ENCODE measurements around the gene COL27A1. TPM values are rescaled to one million over a fixed set of nuclear protein-coding genes. Genes with fewer than 3 reads are reported as not detected.
A peak's percentile ranks its signal among the peaks of the same experiment; 100 is the strongest.

COL27A1 gene
- total RNA-seq, 1 donor from 2014 or later: 48.5 TPM

GRCh38 chr9:114198249-114199040 is 43.1 kb downstream of the COL27A1 start:
- no peaks in the 10 kb centered on the region for H3K9me3 Mint-ChIP-seq (ENCODE audit: low read depth)
- TF ChIP-seq, protein P1, sequence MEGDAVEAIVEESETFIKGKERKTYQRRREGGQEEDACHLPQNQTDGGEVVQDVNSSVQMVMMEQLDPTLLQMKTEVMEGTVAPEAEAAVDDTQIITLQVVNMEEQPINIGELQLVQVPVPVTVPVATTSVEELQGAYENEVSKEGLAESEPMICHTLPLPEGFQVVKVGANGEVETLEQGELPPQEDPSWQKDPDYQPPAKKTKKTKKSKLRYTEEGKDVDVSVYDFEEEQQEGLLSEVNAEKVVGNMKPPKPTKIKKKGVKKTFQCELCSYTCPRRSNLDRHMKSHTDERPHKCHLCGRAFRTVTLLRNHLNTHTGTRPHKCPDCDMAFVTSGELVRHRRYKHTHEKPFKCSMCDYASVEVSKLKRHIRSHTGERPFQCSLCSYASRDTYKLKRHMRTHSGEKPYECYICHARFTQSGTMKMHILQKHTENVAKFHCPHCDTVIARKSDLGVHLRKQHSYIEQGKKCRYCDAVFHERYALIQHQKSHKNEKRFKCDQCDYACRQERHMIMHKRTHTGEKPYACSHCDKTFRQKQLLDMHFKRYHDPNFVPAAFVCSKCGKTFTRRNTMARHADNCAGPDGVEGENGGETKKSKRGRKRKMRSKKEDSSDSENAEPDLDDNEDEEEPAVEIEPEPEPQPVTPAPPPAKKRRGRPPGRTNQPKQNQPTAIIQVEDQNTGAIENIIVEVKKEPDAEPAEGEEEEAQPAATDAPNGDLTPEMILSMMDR (IDR thresholded peaks at IDR 0.05): no peak
- peaks cover 25% of the 10 kb centered on the region for H3K4me1 Mint-ChIP-seq (ENCODE audit: low read depth)
- H3K27me3 Mint-ChIP-seq (ENCODE audit: low read depth): no peaks in the 10 kb centered on the region
- H3K36me3 Mint-ChIP-seq (ENCODE audit: low read depth): peaks cover 25% of the 10 kb centered on the region
- DNase-seq (ENCODE audit: low spot score): no peak
- H3K27ac Mint-ChIP-seq (ENCODE audit: unreplicated experiment): no peak overlapping the region
- no peak overlapping the region for H3K4me3 Mint-ChIP-seq (ENCODE audit: unreplicated experiment)

DNA sequence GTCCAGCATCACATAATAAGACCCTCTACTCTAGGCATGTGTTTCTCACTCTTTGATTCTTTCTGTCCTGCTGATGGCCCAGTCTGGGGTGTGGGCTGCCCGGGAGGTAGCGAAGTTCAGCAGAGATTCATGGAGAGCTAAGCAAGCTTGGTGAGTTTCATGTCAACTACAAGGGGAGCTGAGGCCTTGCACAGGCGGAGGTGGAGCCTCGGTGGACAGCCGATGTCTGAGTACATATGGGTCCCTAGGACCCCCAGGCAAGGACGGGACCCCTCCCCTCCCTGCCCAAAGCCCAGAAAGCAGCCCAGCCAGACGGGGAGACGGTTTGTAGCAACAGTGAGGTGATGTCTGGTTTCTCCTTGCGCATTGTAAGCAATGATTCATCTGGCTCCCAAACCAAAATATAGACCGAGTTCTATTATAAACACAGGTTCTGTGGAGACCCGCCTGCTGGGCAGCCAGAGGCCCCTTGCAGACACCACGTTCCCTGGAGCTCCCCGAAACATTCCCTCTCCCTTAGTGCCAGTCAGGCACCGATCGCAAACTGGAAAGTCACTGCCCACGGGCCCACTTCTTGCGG is 45.5 kb downstream of the COL27A1 start:
- Mint-ChIP-seq H3K4me3 (ENCODE audit: unreplicated experiment) (no peak overlapping the region), H3K36me3 (ENCODE audit: low read depth) (peaks cover 18% of the 10 kb centered on the region), H3K27ac (ENCODE audit: unreplicated experiment) (peak overlapping the region; percentile 82), H3K9me3 (ENCODE audit: low read depth) (no peaks in the 10 kb centered on the region), H3K4me1 (ENCODE audit: low read depth) (peaks cover 24% of the 10 kb centered on the region), H3K27me3 (ENCODE audit: low read depth) (no peaks in the 10 kb centered on the region)
- DNase-seq (ENCODE audit: low spot score): no peak
- TF ChIP-seq, protein P1 (IDR thresholded peaks at IDR 0.05): no peak

- Mint-ChIP-seq H3K9me3 (ENCODE audit: low read depth) (no peaks in the 10 kb centered on the region), H3K36me3 (ENCODE audit: low read depth) (peaks cover 17% of the 10 kb centered on the region), H3K4me3 (ENCODE audit: unreplicated experiment) (no peak overlapping the region), H3K27ac (ENCODE audit: unreplicated experiment) (no peak overlapping the region), H3K27me3 (ENCODE audit: low read depth) (no peaks in the 10 kb centered on the region), H3K4me1 (ENCODE audit: low read depth) (peaks cover 34% of the 10 kb centered on the region)
- TF ChIP-seq, protein P1 (IDR thresholded peaks at IDR 0.05): no peak
- no peak for DNase-seq (ENCODE audit: low spot score)
Measured at GRCh38 chr9:114202396-114202795, 47.1 kb downstream of the COL27A1 start.

DNA sequence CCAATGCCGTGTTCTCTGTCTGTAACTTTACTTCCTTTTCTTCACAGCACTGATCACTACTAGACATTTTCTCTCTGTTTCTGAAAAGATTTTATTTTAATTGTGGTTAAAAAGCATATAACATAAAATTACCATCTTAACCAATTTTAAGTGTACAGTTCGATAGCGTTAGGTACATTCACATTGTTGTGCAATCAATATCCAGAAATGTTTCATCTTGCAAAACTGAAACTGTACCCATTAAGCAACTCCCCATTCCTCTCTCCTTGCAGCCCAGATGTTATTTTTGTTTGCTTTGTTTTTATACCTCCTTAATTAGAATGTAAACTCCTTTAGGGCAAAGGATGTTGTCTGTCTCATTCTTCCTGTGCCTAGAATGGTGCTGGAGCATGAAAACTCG is 47.5 kb downstream of the COL27A1 start:
- peaks cover 18% of the 10 kb centered on the region for H3K36me3 Mint-ChIP-seq (ENCODE audit: low read depth)
- H3K27ac Mint-ChIP-seq (ENCODE audit: unreplicated experiment): no peak overlapping the region
- H3K4me1 Mint-ChIP-seq (ENCODE audit: low read depth): peaks cover 38% of the 10 kb centered on the region
- DNase-seq (ENCODE audit: low spot score): no peak
- H3K4me3 Mint-ChIP-seq (ENCODE audit: unreplicated experiment): no peak overlapping the region
- H3K27me3 Mint-ChIP-seq (ENCODE audit: low read depth): no peaks in the 10 kb centered on the region
- H3K9me3 Mint-ChIP-seq (ENCODE audit: low read depth): no peaks in the 10 kb centered on the region
- TF ChIP-seq, protein P1 (IDR thresholded peaks at IDR 0.05): no peak

DNA sequence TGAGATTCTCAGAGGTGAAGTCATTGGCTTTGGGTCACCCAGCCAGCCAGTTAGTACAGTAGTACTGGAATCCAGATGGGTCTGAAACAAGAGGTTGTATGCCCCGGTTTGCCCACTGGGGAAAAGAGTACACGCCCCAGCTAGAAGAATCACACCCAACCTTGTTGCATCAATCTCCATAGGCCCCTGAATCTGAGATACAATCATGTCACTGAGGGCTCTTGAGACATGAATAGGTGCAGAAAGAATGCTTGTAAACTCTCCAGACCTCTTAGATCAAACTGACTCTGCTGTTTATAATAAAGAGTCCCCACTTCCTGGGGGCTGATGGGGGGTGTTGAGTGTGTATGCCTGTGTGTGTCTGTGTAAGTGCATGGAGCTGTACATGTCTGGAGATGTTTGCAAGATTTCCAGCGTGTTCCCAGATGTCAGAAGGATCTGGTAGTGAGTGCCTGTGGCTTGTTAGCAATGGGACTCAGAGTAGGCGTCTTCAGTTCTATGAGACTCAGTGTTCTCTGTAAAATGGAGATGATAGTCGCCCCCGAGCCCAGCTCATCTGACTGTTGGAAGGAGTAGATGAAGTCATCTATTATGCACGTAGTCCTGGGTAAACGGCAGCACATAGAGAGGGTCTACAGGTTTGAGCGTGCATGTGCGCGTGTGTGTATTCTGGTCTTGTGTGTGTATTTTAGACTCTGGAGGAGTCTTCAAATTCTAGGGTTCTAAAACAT is 48.2 kb downstream of the COL27A1 start:
- H3K36me3 Mint-ChIP-seq (ENCODE audit: low read depth): peaks cover 19% of the 10 kb centered on the region
- peak overlapping the region; percentile 36 for H3K27ac Mint-ChIP-seq (ENCODE audit: unreplicated experiment)
- H3K9me3 Mint-ChIP-seq (ENCODE audit: low read depth): no peaks in the 10 kb centered on the region
- no peak overlapping the region for H3K4me3 Mint-ChIP-seq (ENCODE audit: unreplicated experiment)
- DNase-seq (ENCODE audit: low spot score): no peak
- TF ChIP-seq, protein P1 (IDR thresholded peaks at IDR 0.05): no peak
- H3K27me3 Mint-ChIP-seq (ENCODE audit: low read depth): no peaks in the 10 kb centered on the region
- peaks cover 38% of the 10 kb centered on the region for H3K4me1 Mint-ChIP-seq (ENCODE audit: low read depth)

Data from chondrocyte (in vitro differentiated cells).